B cell (primary cell): Measurements from ENCODE around the gene TRAPPC2.

ENCODE experiments used
- EZH2 ChIP-seq: IDR thresholded peaks from 2 replicates; pipeline ENCODE4 v1.6.1; 2012; ENCODE audit warnings: borderline replicate concordance, low read depth, mild to moderate bottlenecking, moderate library complexity, low read length; ENCODE audit not compliant: insufficient read depth, poor library complexity, severe bottlenecking
- TF ChIP-seq, protein P1 (sequence below): fragments of 200-600 bp; IDR thresholded peaks from one replicate; pipeline ENCODE4 v1.8.0; 2022; ENCODE audit warnings: antibody characterized with exemption, mild to moderate bottlenecking

DNA sequence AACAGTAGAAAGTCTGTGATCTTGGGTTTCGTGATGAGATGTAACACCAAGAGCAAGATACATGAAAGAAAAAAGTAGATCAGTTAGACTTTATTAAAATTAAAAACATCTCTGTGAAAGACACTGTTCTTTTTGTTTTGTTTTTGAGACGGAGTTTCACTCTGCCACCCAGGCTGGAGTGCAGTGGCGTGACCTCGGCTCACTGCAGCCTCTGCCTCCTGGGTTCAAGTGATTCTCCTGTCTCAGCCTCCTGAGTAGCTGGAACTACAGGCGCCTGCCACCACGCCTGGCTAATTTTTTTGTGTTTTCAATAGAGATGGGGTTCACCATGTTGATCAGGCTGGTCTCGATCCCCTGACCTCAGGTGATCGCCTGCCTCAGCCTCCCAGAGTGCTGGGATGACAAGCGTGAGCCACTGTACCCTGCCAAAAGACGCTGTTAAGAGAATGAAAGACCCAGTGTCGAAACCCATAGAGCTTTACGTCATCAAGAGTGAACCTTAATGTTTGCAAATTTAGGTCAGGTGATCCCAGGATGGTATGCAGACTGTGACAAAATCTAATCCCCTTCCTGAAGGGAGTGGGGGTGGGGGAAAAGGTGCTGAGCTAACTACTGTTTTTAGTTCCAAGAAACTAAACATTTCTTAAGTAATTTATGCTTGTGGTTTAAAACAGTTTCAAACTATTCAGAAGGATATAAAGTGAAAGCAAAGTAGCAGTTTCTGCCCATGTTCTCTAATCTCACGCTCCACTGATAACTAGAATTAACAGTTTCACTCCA lies 8.2 kb upstream of the TRAPPC2 start:
- TF ChIP-seq, protein P1, sequence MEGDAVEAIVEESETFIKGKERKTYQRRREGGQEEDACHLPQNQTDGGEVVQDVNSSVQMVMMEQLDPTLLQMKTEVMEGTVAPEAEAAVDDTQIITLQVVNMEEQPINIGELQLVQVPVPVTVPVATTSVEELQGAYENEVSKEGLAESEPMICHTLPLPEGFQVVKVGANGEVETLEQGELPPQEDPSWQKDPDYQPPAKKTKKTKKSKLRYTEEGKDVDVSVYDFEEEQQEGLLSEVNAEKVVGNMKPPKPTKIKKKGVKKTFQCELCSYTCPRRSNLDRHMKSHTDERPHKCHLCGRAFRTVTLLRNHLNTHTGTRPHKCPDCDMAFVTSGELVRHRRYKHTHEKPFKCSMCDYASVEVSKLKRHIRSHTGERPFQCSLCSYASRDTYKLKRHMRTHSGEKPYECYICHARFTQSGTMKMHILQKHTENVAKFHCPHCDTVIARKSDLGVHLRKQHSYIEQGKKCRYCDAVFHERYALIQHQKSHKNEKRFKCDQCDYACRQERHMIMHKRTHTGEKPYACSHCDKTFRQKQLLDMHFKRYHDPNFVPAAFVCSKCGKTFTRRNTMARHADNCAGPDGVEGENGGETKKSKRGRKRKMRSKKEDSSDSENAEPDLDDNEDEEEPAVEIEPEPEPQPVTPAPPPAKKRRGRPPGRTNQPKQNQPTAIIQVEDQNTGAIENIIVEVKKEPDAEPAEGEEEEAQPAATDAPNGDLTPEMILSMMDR, result no peak
- TF ChIP-seq EZH2, result no peak
